ENCODE data around the gene AATK.

DNA sequence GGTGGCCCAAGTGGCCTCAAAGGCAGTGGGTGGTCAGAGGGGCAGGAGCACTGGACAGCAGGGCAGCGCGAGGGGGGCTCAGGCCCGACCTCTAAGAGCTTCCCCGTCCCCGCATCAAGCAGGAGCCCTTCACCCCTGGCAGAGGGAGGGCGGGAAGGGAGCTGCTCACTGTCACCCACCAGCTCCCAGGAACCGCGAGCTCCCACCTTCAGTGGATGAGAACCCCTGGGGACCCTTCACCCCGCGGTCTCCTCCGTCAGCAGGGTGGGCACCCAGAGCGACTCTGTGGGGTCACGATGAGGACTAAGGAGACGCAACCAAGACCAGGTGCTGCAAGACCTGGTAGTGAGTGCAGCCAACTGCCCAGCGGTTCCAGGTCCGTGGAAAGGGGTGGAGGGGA, 43.1 kb upstream of the AATK start:
- TF ChIP-seq POLR2A (IDR thresholded peaks at IDR 0.05; ENCODE audit: low read length), result no peak
- TF ChIP-seq GATA1 (IDR thresholded peaks at IDR 0.05; ENCODE audit: low read depth, low read length), result no peak
